A549 treated with Mapracorat at 1 μM for 4 hours (cell line): Measurements from ENCODE around the gene EHD2. TPM values are rescaled to one million over a fixed set of nuclear protein-coding genes. Genes with fewer than 3 reads are reported as not detected.

Experiments used
- total RNA-seq: library from RNA; stranded (reverse); fragments of 200-300 nt; extraction: Qiagen RNA extraction; gene quantifications from 5 replicates; pipeline ENCODE4 v1.2.3, GENCODE V29; 2022

Gene EHD2, protein sequence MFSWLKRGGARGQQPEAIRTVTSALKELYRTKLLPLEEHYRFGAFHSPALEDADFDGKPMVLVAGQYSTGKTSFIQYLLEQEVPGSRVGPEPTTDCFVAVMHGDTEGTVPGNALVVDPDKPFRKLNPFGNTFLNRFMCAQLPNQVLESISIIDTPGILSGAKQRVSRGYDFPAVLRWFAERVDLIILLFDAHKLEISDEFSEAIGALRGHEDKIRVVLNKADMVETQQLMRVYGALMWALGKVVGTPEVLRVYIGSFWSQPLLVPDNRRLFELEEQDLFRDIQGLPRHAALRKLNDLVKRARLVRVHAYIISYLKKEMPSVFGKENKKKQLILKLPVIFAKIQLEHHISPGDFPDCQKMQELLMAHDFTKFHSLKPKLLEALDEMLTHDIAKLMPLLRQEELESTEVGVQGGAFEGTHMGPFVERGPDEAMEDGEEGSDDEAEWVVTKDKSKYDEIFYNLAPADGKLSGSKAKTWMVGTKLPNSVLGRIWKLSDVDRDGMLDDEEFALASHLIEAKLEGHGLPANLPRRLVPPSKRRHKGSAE
- total RNA-seq = 116 to 150 TPM (median 141 TPM) in 5 replicates

DNA sequence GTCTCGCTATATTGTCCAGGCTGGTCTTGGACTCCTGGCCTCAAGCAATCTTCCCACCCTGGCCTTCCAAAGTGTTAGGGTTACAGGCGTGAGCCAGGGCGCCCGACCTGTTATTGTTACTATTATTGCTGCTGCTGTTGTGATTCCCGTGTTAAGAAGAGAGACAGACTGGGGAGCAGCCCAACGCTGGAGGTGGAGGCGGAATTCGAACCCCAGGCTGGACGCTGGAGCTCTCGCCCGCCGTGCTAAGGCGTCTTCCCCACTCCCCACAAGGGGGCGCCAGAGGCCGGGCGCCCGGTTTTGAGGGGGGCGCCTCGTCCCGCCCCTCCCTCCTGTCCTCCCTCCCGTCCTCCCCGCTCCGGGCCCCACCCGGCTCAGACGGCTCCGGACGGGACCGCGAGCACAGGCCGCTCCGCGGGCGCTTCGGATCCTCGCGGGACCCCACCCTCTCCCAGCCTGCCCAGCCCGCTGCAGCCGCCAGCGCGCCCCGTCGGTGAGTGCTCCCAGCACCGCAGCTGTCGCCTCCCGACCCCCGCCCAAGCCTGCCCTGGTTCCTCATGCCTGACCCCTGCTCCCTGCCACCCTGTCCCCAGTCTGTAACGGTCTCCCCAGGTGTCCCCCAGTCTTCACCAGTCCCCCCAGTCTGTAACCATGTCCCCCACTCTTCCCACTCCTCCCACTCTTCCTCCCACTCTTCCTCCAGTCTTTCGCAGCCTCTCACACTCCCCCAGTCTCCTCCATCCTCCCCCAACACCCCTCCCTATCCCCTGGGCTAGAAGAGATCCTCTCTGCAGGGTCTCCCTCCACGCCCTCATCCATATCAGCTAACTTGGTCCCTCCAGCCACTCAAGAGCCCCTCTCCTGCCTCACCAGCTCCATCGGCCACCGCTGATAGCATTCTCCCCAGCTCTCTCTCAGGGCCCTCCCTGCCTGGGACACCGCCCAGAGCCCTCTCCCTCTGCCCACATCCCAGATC is at the start of gene EHD2:
Gene EHD2, plus strand, starts transcription at position 377 of the 976 bp plus-strand sequence. CDS start 3,191 bp downstream, outside the sequence.

DNA sequence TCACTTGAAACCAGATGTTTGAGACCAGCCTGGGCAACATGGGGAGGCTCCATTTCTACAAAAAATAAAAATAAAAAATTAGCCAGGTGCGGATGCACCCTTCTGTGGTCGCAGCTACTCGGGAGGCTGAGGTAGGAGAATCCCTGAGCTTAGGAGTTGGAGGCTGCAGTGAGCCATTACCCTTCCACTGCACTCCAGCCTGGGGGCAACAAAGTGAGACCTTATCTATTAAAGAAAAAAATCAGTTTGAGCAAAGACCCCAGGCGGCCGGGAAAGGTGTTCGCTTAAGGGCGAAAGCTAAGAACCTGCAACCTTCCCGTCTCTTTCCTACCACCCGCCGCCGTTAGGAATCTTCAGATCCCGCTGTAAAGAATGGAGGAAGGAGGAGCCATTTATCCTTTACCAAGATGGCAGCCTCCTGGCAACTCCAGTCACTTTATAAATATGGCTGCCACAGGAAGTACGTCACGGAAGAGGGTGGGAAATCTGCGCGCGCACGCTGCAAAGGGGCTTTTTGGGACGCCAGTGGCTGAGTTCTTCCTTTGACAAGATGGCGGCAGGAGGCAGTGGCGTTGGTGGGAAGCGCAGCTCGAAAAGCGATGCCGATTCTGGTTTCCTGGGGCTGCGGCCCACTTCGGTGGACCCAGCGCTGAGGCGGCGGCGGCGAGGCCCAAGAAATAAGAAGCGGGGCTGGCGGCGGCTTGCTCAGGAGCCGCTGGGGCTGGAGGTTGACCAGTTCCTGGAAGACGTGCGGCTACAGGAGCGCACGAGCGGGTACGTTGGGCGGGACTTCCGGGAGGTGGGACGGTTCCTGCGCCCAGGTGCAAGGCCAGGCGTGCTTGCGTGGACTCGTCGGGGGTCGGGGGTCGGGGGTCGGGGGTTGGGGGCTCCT is 32.0 kb downstream of the EHD2 start, which contains the start of gene NOP53:
Gene NOP53, plus strand, starts transcription at position 537 of the 892 bp plus-strand sequence. Its CDS starts 14 bp downstream, at position 551.

DNA sequence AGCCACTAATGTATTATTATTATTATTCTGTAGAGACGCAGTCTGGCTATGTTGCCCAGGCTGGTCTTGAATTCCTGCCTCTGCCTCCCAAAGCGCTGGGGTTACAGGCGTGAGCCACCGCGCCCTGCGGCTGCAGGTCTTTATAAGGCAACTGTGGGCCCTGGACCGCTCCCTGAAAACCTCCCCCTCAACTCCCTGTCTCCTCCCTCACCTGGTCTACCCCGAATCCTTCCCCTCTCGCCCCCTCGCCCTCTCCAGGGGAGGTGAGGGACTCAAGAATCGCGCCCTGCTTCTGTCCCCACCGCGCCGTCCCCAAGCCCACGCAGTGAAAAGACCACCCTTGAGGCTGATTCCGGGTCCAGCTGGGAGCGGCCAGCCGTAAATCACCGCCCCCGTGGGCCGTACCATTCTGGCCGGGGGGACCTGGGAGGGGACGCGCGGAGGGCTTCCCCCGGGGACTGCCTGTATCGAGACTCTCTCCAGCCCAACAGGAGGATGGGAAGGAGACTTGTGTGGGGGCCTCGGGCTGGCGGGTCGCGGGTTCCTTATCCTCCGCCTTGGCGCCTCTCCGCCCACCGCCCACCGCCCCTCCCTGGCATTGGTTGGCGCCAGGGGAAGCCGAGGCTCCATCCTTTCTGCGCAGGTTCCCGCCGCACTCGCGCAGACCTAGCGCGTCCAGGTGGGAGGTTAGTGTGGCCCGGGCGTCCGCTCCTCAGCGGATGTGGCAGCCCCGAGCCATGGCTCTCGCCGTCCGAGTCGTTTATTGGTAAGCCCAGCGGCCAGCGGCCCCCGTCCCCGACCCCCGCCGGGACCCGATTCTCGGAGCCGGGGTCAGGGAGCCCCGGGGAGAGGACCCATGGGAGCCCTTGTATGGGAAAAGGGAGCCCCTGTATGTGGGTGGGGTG is 65.1 kb downstream of the EHD2 start, which contains the start of gene SELENOW:
Gene SELENOW, plus strand, starts transcription at position 655 of the 905 bp plus-strand sequence. Its CDS starts 83 bp downstream, at position 738.

Other genes starting within 250 kb of the EHD2 start
- 0.25 to 0.75 TPM (median 0.51 TPM) in 5 replicates for gene SLC8A2, start 241.5 kb upstream of the EHD2 start, total RNA-seq
- 17.9 to 21.1 TPM (median 20.5 TPM) in 5 replicates for gene KPTN, start 229.2 kb upstream of the EHD2 start, total RNA-seq
- gene NAPA, start 198.4 kb upstream of the EHD2 start, total RNA-seq = 94.1 to 111 TPM (median 94.9 TPM) in 5 replicates
- not detected in 5 replicates for gene ZNF541, start 140.3 kb upstream of the EHD2 start, total RNA-seq
- 12.3 to 16.3 TPM (median 13.9 TPM) in 5 replicates for gene BICRA, start 104.3 kb upstream of the EHD2 start, total RNA-seq
- gene NOP53, start 32.1 kb downstream of the EHD2 start, total RNA-seq = 236 to 287 TPM (median 257 TPM) in 5 replicates
- 97.2 to 170 TPM (median 159 TPM) in 5 replicates for gene SELENOW, start 65.3 kb downstream of the EHD2 start, total RNA-seq
- not detected in 5 replicates for gene TPRX1, start 91.1 kb downstream of the EHD2 start, total RNA-seq
- gene CRX, start 108.5 kb downstream of the EHD2 start, total RNA-seq = not detected in 5 replicates
- gene TPRX2, start 145.8 kb downstream of the EHD2 start, total RNA-seq = not detected in 5 replicates
- not detected in 5 replicates for gene SULT2A1, start 172.9 kb downstream of the EHD2 start, total RNA-seq